GM23248 (cell line): ENCODE measurements around the gene SRC. TPM values are rescaled to one million over a fixed set of nuclear protein-coding genes. Genes with fewer than 3 reads are reported as not detected.
A peak's percentile ranks its signal among the peaks of the same experiment; 100 is the strongest.

Source experiments
- DNase-seq: peaks from one replicate; pipeline ENCODE4 v3.0.0-alpha.2; 2015
- H2AFZ ChIP-seq: fragments of 200-600 bp; sonication (generic); 2 replicates; pipeline ENCODE4 v1.6.1; 2016; ENCODE audit warnings: antibody characterized with exemption
- H3F3A ChIP-seq: fragments of 200-600 bp; sonication (generic); 2 replicates; pipeline ENCODE4 v1.6.1; 2016; ENCODE audit warnings: mild to moderate bottlenecking, antibody characterized with exemption, mixed run types; ENCODE audit not compliant: insufficient read depth
- H3K27ac ChIP-seq: fragments of 200-600 bp; sonication (generic); 2 replicates; pipeline ENCODE4 v1.5.1; 2016; ENCODE audit warnings: mild to moderate bottlenecking
- H3K27me3 ChIP-seq: fragments of 200-600 bp; sonication (generic); replicated peaks from 2 replicates; pipeline ENCODE4 v1.6.1; 2016; ENCODE audit warnings: mild to moderate bottlenecking; ENCODE audit not compliant: insufficient read depth
- H3K36me3 ChIP-seq: fragments of 200-600 bp; sonication (generic); 2 replicates; pipeline ENCODE4 v1.6.1; 2016; ENCODE audit warnings: low read depth, mild to moderate bottlenecking
- H3K4me1 ChIP-seq: fragments of 200-600 bp; sonication (generic); 2 replicates; pipeline ENCODE4 v1.6.1; 2016; ENCODE audit warnings: mild to moderate bottlenecking; ENCODE audit not compliant: insufficient read depth
- H3K4me2 ChIP-seq: fragments of 200-600 bp; sonication (generic); one replicate; pipeline ENCODE4 v1.6.1; 2016; ENCODE audit warnings: mild to moderate bottlenecking; ENCODE audit not compliant: unreplicated experiment
- H3K4me3 ChIP-seq: fragments of 200-600 bp; sonication (generic); 2 replicates; pipeline ENCODE4 v1.5.1; 2016; ENCODE audit warnings: mild to moderate bottlenecking
- H3K79me2 ChIP-seq: fragments of 200-600 bp; sonication (generic); 2 replicates; pipeline ENCODE4 v1.6.1; 2016; ENCODE audit warnings: mild to moderate bottlenecking; ENCODE audit not compliant: insufficient read depth
- H3K9ac ChIP-seq: fragments of 200-600 bp; sonication (generic); 2 replicates; pipeline ENCODE4 v1.6.1; 2016; ENCODE audit warnings: mild to moderate bottlenecking
- H3K9me2 ChIP-seq: fragments of 200-600 bp; sonication (generic); 2 replicates; pipeline ENCODE4 v1.6.1; 2016; ENCODE audit warnings: mixed run types, mild to moderate bottlenecking, moderate library complexity; ENCODE audit not compliant: insufficient read depth
- H3K9me3 ChIP-seq: fragments of 200-600 bp; sonication (generic); one replicate; pipeline ENCODE4 v1.6.1; 2017; ENCODE audit warnings: low read depth
- H4K20me1 ChIP-seq: fragments of 200-600 bp; sonication (generic); 2 replicates; pipeline ENCODE4 v1.6.0; 2016; ENCODE audit not compliant: insufficient read depth
- EZH2 ChIP-seq: fragments of 200-600 bp; sonication (generic); IDR thresholded peaks from 2 replicates; pipeline ENCODE4 v1.6.1; 2018; ENCODE audit warnings: antibody characterized with exemption, mild to moderate bottlenecking; ENCODE audit not compliant: insufficient read depth, poor library complexity, severe bottlenecking
- EZH2phosphoT487 ChIP-seq: fragments of 200-600 bp; sonication (generic); IDR thresholded peaks from 2 replicates; pipeline ENCODE4 v1.6.1; 2018; ENCODE audit warnings: antibody characterized with exemption, moderate library complexity, mild to moderate bottlenecking, low read depth; ENCODE audit not compliant: insufficient read depth
- WGBS, 2 experiments: methylation state at CpG; one replicate each; pipeline ENCODE4 v1.1.6; 2015 to 2017; ENCODE audit warnings: low lambda C conversion rate in 2 of 2, low coverage in 1 of 2; ENCODE audit errors: missing lambda C conversion rate in 2 of 2; 5-methylcytosine and 5-hydroxymethylcytosine counted together
- in situ Hi-C: fragments of 300-500 bp; cut with MboI; formaldehyde crosslinking; loops from 2 replicates; pipeline ENCODE4 v1.15.0; 2020
- polyA plus RNA-seq: library from polyadenylated mRNA; unstranded; fragments of >200 nt; fragmentation: Nextera tagmentation; extraction: Ambion mirVana; gene quantifications from 2 replicates; pipeline ENCODE4 v1.2.1, GENCODE V29; 2016
- total RNA-seq: library from RNA; depleted of rRNA; stranded (reverse); fragments of >200 nt; shearing (Covaris generic); gene quantifications from 2 replicates; pipeline ENCODE4 v1.2.3, GENCODE V29; 2014

Gene SRC
- total and polyA plus RNA-seq, 2 experiments from 2014 or later: 17.0 to 28.6 TPM

DNA sequence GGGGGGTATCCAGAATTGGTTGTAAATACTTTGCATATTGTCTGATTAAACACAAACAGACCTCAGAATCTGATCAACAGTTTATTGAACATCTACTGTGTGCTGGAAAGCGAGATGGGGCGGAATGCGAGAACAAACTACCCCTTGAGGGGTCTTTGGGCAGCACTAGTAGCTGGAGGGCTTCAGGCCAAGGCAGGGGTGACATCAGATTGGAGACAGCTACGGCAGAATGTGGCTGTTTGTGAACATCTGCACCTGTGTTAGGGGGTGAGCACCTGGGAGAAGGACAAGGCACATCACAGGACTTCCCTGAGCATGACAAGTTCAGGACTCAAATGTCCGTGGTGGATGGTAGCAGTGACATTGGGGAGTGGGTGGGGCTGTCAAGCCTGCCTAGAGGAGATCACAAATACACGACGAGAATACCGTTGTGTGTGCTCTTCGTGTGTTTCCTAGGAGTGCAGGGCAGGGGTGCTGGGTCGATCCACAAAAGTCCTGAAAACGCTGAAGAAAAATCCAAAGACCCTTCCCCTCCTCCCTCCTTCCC, 59.5 kb downstream of the SRC start:
- H3K27ac ChIP-seq: no peak overlapping the region
- no peak overlapping the region for H3K4me2 ChIP-seq
- peaks cover 8% of the 10 kb centered on the region; the same call in 1 of the 2 replicates for H3K4me1 ChIP-seq
- WGBS, 2 experiments: 61 to 72% methylated on average over 11 of the region's 11 CpGs
- H4K20me1 ChIP-seq: no peaks in the 10 kb centered on the region
- no peaks in the 10 kb centered on the region for H3K79me2 ChIP-seq
- H3F3A ChIP-seq: peaks cover 19% of the 10 kb centered on the region; the same call in 1 of the 2 replicates
- no peaks in the 10 kb centered on the region for H3K9me2 ChIP-seq
- DNase-seq: no peak
- no peak overlapping the region for H3K4me3 ChIP-seq
- TF ChIP-seq EZH2 (no peak), EZH2phosphoT487 (no peak)
- H3K27me3 ChIP-seq: peaks cover 9% of the 10 kb centered on the region; the same call in 1 of the 2 replicates
- 0 out of 2 replicates have a peak, but pooled peaks cover 5% of the 10 kb centered on the region for H3K36me3 ChIP-seq
- no peak overlapping the region for H3K9ac ChIP-seq
- no peak overlapping the region for H2AFZ ChIP-seq
- in situ Hi-C loops: no loop called here
- H3K9me3 ChIP-seq: no peaks in the 10 kb centered on the region

DNA sequence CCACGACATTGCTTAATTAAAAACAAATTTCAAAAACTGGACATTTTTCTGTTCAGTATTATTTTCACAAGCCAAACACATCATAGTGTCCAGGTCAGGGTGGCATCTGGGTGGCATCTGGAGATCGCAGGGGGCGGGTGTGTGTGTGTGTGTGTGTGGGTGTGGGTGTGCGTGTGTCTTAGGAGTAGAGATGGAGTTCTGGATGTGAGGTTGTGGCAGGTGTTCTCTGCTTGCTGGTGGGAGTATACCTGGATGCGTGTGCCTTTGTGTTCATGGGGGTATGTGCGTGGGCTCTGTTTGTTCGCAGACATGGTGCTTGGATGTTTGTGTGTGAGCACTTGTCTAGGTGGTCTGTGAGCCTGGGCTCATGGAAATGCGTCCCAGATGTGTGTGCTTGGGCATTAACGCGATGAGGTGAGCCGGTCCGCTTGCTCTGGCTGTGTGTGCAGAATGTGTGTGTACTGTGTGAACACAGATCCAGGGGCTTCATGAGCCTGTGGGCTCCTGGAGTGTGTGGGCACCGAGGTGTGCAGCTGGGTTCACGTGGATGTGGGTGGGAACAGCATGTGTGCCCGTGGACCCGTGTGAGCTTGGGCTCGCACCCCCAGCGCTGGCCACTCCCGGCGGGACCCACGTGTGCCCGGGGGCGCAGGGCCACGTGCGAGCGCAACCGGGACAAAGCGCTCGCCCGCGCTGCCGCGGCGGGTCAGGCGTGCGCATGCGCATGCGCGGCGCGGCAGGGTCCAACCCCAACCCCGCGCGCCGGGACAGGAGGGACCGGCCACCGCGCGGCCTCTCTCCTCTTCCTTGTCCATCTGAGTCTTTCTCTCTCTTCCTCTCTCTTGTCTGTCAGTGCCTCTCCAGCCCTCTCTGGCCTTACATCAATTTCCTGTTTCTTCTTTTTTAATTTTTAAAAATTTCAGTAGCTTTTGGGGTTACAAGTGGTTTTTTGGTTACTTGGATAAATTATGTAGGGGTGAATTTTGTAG, 60.4 kb downstream of the SRC start:
- peak overlapping the region; percentile 76 for H3K4me2 ChIP-seq
- H3K79me2 ChIP-seq: no peaks in the 10 kb centered on the region
- H3K36me3 ChIP-seq: no peaks in the 10 kb centered on the region
- 6% methylated on average over 40 to 49 of the region's 49 CpGs for WGBS, 2 experiments
- in situ Hi-C loops: no loop called here
- no peaks in the 10 kb centered on the region for H4K20me1 ChIP-seq
- peak overlapping the region; percentile 62 for H3K9ac ChIP-seq
- peak; percentile 75 for DNase-seq
- no peak for TF ChIP-seq EZH2
- no peak for TF ChIP-seq EZH2phosphoT487
- peaks cover 8% of the 10 kb centered on the region; the same call in 1 of the 2 replicates for H3K4me1 ChIP-seq
- peak overlapping the region; percentile 65 for H2AFZ ChIP-seq
- H3K27me3 ChIP-seq: peaks cover 9% of the 10 kb centered on the region; the same call in 1 of the 2 replicates
- no peaks in the 10 kb centered on the region for H3K9me3 ChIP-seq
- H3K4me3 ChIP-seq: peak overlapping the region; percentile 70
- peaks cover 19% of the 10 kb centered on the region; the same call in 1 of the 2 replicates for H3F3A ChIP-seq
- no peak overlapping the region for H3K27ac ChIP-seq
- no peaks in the 10 kb centered on the region for H3K9me2 ChIP-seq

DNA sequence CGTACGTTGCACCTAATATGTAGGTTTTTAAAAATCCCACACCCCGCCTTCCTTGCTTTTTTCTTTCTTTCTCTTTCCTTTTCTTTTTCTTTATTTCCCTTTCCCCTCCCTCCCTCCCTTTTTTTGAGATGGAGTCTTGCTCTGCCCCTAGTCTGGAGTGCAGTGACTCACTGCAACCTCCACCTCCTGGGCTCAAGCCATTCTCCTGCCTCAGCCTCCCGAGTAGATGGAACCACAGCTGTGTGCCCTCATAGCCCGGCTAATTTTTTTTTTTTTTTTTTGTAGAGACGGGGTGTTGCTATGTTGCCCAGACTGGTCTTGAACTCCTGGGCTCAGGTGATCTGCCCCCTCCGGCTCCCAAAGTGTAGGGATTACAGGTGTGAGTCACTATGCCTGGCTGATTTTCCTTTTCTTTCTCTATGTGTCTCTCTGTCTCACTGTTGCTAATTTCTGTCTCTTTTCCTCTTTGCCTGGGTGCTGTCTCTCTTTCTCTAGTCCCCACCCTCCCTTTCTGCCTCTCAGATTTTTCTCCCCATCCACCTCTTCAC, 61.2 kb downstream of the SRC start:
- H3K36me3 ChIP-seq: no peaks in the 10 kb centered on the region
- peak overlapping the region; percentile 62 for H3K9ac ChIP-seq
- in situ Hi-C loops: no loop called here
- TF ChIP-seq EZH2 (no peak), EZH2phosphoT487 (no peak)
- H2AFZ ChIP-seq: peak overlapping the region; percentile 65
- no peak overlapping the region for H3K27ac ChIP-seq
- H3K4me3 ChIP-seq: peak overlapping the region; percentile 70
- peaks cover 23% of the 10 kb centered on the region; the same call in 1 of the 2 replicates for H3F3A ChIP-seq
- H3K4me2 ChIP-seq: peak overlapping the region; percentile 76
- no peaks in the 10 kb centered on the region for H3K79me2 ChIP-seq
- DNase-seq: peak; percentile 46
- H3K4me1 ChIP-seq: peaks cover 12% of the 10 kb centered on the region
- H3K27me3 ChIP-seq: peaks cover 9% of the 10 kb centered on the region; the same call in 1 of the 2 replicates
- H3K9me3 ChIP-seq: no peaks in the 10 kb centered on the region
- no peaks in the 10 kb centered on the region for H3K9me2 ChIP-seq
- no peaks in the 10 kb centered on the region for H4K20me1 ChIP-seq
- WGBS, 2 experiments: 5 to 13% methylated on average over 6 to 7 of the region's 7 CpGs

DNA sequence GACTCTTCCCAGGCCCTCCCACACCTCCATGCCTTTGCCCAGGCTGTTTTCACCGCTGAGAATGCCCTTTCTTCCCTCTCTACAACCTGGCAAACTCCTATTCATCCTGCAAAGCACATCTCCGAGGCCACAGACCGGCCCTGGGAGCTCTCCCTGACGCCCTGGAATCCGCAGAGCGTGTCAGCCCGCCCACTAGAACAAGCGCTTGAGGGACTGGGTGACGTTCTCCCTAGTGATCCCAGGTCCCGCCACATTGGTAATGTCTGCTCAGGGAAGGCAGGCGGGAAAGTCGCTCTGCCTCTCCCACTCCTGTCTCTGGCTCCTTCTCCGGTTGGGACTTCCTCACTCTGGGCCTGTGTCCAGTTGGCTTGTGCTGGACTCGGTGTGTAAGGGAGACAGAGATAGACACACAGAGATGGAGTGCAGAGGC, 61.6 kb downstream of the SRC start:
- 31 to 41% methylated on average over 14 of the region's 14 CpGs for WGBS, 2 experiments
- Histone ChIP-seq H4K20me1 (no peaks in the 10 kb centered on the region), H3K9me3 (no peaks in the 10 kb centered on the region), H3K36me3 (no peaks in the 10 kb centered on the region), H3K79me2 (no peaks in the 10 kb centered on the region), H3K9ac (no peak overlapping the region), H3K4me3 (no peak overlapping the region), H3F3A (peaks cover 23% of the 10 kb centered on the region; the same call in 1 of the 2 replicates), H3K27ac (no peak overlapping the region), H2AFZ (no peak overlapping the region), H3K4me2 (no peak overlapping the region), H3K9me2 (no peaks in the 10 kb centered on the region), H3K27me3 (peaks cover 9% of the 10 kb centered on the region; the same call in 1 of the 2 replicates), H3K4me1 (peaks cover 15% of the 10 kb centered on the region)
- no peak for TF ChIP-seq EZH2
- TF ChIP-seq EZH2phosphoT487: no peak
- in situ Hi-C loops: no loop called here
- DNase-seq: peak; percentile 49
